Lower leg skin (tissue), 3 donors: ENCODE results near the gene CSMD2.

Experiments
- CTCF ChIP-seq, 3 donors: fragments of 450-650 bp; IDR thresholded peaks; one replicate each; pipeline ENCODE4 v1.5.1; 2016; ENCODE audit warnings: antibody characterized with exemption in 3 of 3, mild to moderate bottlenecking in 3 of 3, moderate library complexity in 2 of 3
- POLR2A ChIP-seq, 2 donors: fragments of 450-650 bp; IDR thresholded peaks; one replicate each; pipeline ENCODE4 v1.6.1; 2016 to 2017; ENCODE audit warnings: antibody characterized with exemption in 2 of 2, mild to moderate bottlenecking in 1 of 2, moderate library complexity in 1 of 2

DNA sequence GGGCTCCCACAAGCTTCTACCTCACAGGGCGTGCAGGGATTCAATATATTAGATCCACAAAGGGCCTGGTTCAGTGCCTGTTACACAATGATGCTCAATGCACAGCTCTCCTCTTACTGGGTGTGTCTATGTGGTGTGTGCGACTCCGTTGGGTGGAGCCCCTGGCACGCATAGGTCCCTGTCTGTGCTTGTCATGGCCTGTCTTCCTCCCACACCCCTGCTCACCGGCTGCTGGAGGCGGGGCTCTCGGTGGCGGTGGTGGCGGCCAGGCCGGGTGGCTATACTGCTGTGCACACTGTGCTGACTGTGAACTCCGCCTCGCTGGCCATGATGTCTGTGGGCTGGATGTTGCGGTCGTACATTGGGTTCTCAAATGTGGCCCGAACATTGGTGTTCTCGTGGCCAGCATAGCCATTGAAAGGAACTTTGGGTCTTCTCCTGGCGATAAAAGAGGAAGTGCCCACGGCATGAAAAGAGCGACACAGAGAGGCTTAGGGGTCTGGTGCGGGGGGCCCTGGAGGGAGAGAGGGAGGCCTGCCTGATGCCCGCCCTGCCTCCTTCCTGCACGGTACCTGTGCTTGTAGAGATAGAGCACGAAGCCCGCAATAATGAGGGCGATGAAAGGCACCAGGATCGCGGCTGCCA lies 645.7 kb downstream of the CSMD2 start:
- TF ChIP-seq CTCF (IDR thresholded peaks at IDR 0.05) = no peak
- no peak for TF ChIP-seq POLR2A (IDR thresholded peaks at IDR 0.05)
